VCaP (cell line): ENCODE measurements around the gene LPP.

Source experiments
- H3K27ac ChIP-seq: fragments of 450-650 bp; 2 replicates; pipeline ENCODE4 v1.5.1; 2017
- CTCF ChIP-seq: fragments of 450-650 bp; conservative IDR thresholded peaks from 2 replicates; pipeline ENCODE4 v1.5.1; 2017; ENCODE audit warnings: mild to moderate bottlenecking, moderate library complexity

The LPP gene

DNA sequence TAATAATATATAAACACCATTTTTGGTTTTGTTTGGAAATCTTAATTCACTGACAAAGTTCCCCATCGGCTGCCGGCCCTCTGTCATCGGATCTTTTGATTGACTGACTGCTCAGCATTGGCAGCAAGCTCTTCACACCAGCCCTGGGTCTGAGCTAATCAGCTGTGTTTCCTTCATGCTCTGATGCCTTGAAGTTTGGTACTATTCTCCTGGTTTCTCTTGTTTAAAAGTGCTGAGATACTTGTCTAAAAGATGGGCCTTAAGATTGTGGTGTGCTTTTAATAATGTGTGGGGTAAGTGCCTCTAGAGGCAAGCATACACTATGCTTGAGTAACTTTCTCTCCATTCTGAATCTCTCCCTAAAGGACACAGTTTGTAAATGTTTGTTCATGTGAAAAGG, 602.3 kb downstream of the LPP start:
- H3K27ac ChIP-seq: no peak overlapping the region

GRCh38 chr3:188759336-188760005, 605.5 kb downstream of the LPP start:
- TF ChIP-seq CTCF: no peak
- H3K27ac ChIP-seq: no peak overlapping the region

More for the DNA sequence above, 602.3 kb downstream of the LPP start:
- no peak for TF ChIP-seq CTCF

DNA sequence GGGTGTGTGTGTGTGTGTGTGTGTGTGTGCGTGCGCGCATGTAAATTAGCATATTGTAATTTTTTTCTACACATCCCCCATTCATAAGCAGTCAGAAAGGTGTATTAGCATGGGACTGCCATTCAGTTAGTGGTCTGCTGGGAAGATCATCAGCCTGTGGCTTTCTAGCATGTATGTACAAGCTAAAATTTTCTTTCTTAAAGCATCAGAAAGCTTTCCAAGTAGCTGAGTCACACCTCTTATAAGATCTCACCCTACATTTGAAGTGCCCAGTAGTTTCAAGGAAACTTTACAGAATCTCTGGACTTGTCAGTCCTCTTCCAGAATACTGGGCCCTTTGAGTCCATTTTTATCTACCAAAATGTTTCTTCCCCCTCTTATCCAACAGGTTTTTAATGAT, 606.5 kb downstream of the LPP start:
- no peak overlapping the region for H3K27ac ChIP-seq
- TF ChIP-seq CTCF: no peak

DNA sequence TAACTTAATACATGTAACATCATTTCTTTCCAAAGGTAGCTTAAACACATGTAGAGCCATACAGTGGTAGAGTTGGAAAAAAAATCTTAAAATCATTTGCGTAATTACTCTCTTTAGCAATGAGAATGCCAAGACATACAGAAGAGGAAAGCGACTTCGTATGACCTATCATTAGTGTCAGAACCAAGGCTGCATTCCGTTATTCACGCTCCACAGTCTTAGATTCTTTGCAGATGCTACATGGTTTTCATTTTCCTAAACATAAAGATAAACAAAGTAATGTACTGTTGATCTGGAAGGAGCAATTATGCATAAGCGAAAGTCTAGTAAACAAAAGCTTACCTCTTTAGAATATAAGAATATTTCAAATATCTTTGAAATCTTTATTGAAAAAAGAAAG, 607.5 kb downstream of the LPP start:
- no peak overlapping the region for H3K27ac ChIP-seq
- no peak for TF ChIP-seq CTCF

- TF ChIP-seq CTCF: no peak
Measured at GRCh38 chr3:188761964-188762363, 608.0 kb downstream of the LPP start.

GRCh38 chr3:188764609-188765008, 610.7 kb downstream of the LPP start:
- TF ChIP-seq CTCF: no peak
- H3K27ac ChIP-seq: no peak overlapping the region

More at GRCh38 chr3:188761964-188762363, 608.0 kb downstream of the LPP start:
- no peak overlapping the region for H3K27ac ChIP-seq

- TF ChIP-seq CTCF: no peak
- no peak overlapping the region for H3K27ac ChIP-seq
Measured at GRCh38 chr3:188769831-188770230, 615.9 kb downstream of the LPP start.
